Heart left ventricle (tissue), 16 donors: ENCODE data around the gene TEX2. TPM values are rescaled to one million over a fixed set of nuclear protein-coding genes. Genes with fewer than 3 reads are reported as not detected.

Experiments used
- ATAC-seq, 4 donors: fragments of 200-7000 bp; cut with Tn5 transposase; one replicate each; pipeline ENCODE4 v1.9.1; 2020 to 2022; ENCODE audit warnings: moderate library complexity in 4 of 4, mild to moderate bottlenecking in 3 of 4, moderate number of reproducible peaks in 1 of 4
- DNase-seq, 5 donors: peaks; one replicate each; pipeline ENCODE4 v3.0.0-alpha.2; 2020
- H3K27ac ChIP-seq, 12 donors: fragments of 200-600 bp; sonication (generic) in 4 of 12; one replicate each; pipeline versions ENCODE4 v1.5.0 to v1.8.0; 2016 to 2022; ENCODE audit warnings: mild to moderate bottlenecking in 2 of 12
- H3K27me3 ChIP-seq, 9 donors: fragments of 200-600 bp; sonication (generic) in 2 of 9; one replicate each; pipeline versions ENCODE4 v1.5.1 to v1.8.0; 2016 to 2022; ENCODE audit warnings: mild to moderate bottlenecking in 3 of 9
- H3K36me3 ChIP-seq, 9 donors: fragments of 200-600 bp; sonication (generic) in 2 of 9; one replicate each; pipeline versions ENCODE4 v1.5.0 to v1.8.0; 2018 to 2022; ENCODE audit warnings: mild to moderate bottlenecking in 2 of 9
- H3K4me1 ChIP-seq, 12 donors: fragments of 200-600 bp; sonication (generic) in 4 of 12; one replicate each; pipeline versions ENCODE4 v1.5.0 to v1.8.0; 2016 to 2022; ENCODE audit warnings: mild to moderate bottlenecking in 3 of 12
- H3K4me3 ChIP-seq, 12 donors: fragments of 200-600 bp; sonication (generic) in 4 of 12; one replicate each; pipeline versions ENCODE4 v1.5.0 to v1.8.0; 2017 to 2022; ENCODE audit warnings: mild to moderate bottlenecking in 9 of 12, moderate library complexity in 4 of 12
- H3K9me3 ChIP-seq, 12 donors: fragments of 200-600 bp; sonication (generic) in 4 of 12; one replicate each; pipeline versions ENCODE4 v1.5.0 to v1.8.0; 2016 to 2022; ENCODE audit warnings: mild to moderate bottlenecking in 1 of 12
- POLR2A ChIP-seq, 2 donors: fragments of 450-650 bp; IDR thresholded peaks; one replicate each; pipeline ENCODE4 v1.6.1; 2017; ENCODE audit warnings: antibody characterized with exemption in 2 of 2, mild to moderate bottlenecking in 2 of 2, moderate library complexity in 2 of 2
- WGBS, 4 donors: extraction: QIAGEN DNeasy Blood & Tissue Kit in 2 of 4; methylation state at CpG; one replicate each; pipeline versions ENCODE4 v1.1.5 to v1.1.7; 2013 to 2018; 5-methylcytosine and 5-hydroxymethylcytosine counted together
- intact Hi-C, 10 donors: fragments of 100-400 bp; cut with DNase I; formaldehyde crosslinking; loops; one replicate each; pipeline versions ENCODE4 v1.11.1 to v1.14.2; 2022
- polyA plus RNA-seq, 2 donors: library from polyadenylated mRNA; stranded (reverse); fragments of 200-250 nt; gene quantifications; one replicate each; pipeline ENCODE4 v1.2.3, GENCODE V29; 2013
- total RNA-seq, 9 donors: library from RNA; depleted of rRNA in 2 of 9; stranded (reverse); fragments of >200 nt in 2 of 9; fragmentation: NEBNext Ultra II Directional in 3 of 9; extraction: Animal tissue kit (Norgen Biotek cat#: 25700) in 3 of 9; gene quantifications; one replicate each; pipeline versions ENCODE4 v1.1.0 to v1.2.4, GENCODE V29; 2016 to 2023
- TF ChIP-seq, protein P1 (sequence below), 12 donors: fragments of 200-600 bp; sonication (generic) in 4 of 12; IDR thresholded peaks; one replicate each; pipeline versions ENCODE4 v1.5.0 to v1.8.0; 2018 to 2022; ENCODE audit warnings: antibody characterized with exemption in 12 of 12, mild to moderate bottlenecking in 5 of 12
- donor health status: ischemic (EF 13 %, LVEDD 7.1; RV severe dilation, severe dysfunction).
- donor health status: healthy with polysubstance abuse.
- donor health status: DM: no; HTN: yes; CAD: no.
- donor health status: DM: no; HTN: no; CAD: no.
- donor health status: ischemic (EF 25% LVEDD 6.9; RV normal size, moderate dysfunction).
- donor health status: ischemic (EF 25% LVEDD 5.7; RV mildly dilated, moderate dysfunction).
- donor health status: healthy.
- donor health status: DM: yes; HTN: yes; CAD: no.
- donor health status: ischemic (EF 35%, LVEDD 5.7; RV mildly dilated, moderate dysfunction).
- donor health status: nonischemic (EF 11% LVEDD 7.7; RV severe dilation, severe dysfunction).
- donor health status: DM: yes; HTN: yes; CAD: no.
- donor health status: PGD.
- donor health status: ischemic (EF 29% LVEDD 5.4; RV normal size, mild dysfunction).
- donor health status: nonischemic (EF 23%, LVEDD 6.1; RV moderate dilation, normal function).

The TEX2 gene
- total and polyA plus RNA-seq, 11 donors: 16.8 to 55.8 (median 50.5) TPM

DNA sequence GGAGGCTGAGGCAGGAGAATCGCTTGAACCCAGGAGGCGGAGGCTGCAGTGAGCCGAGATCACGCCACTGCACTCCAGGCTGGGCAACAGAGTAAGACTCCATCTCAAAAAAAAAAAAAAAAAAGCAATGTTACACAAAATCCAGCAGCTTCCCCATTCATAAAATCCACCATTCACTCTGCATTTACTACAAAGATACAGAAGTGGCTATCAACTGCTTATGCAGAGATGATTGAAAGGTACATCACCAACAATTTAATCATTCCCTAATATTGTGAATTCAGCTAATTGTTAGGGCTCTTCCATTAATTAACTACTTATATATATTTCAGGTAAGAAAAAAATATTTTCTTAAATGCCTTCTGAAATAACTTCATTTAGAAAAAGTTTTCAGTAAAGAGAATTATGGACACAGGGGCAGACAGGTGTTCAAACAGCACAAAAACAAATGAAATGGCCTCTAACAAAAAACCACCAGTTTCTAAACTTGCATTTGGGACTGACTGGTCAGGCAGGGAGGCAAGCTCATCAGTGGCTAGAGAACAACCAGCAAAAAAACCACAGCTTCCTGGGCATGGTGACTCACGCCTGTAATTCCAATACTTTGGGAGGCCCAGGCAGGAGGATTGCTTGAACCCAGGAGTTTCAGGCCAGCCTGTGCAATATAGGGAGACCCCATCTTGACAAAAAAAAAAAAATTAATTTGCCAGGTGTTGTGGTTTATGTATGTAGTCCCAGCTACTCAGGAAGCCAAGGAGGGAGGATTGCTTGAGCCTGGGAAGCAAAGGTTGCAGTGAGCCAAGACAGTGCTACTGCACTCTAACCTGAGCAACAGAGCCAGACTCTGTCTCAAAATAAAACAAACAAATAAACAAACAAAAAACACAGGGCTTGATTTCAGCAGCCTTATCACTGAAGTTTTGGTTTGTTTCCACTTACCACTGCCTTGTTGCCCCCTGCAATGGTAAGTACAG is 159.4 kb downstream of the TEX2 start:
- TF ChIP-seq, protein P1, sequence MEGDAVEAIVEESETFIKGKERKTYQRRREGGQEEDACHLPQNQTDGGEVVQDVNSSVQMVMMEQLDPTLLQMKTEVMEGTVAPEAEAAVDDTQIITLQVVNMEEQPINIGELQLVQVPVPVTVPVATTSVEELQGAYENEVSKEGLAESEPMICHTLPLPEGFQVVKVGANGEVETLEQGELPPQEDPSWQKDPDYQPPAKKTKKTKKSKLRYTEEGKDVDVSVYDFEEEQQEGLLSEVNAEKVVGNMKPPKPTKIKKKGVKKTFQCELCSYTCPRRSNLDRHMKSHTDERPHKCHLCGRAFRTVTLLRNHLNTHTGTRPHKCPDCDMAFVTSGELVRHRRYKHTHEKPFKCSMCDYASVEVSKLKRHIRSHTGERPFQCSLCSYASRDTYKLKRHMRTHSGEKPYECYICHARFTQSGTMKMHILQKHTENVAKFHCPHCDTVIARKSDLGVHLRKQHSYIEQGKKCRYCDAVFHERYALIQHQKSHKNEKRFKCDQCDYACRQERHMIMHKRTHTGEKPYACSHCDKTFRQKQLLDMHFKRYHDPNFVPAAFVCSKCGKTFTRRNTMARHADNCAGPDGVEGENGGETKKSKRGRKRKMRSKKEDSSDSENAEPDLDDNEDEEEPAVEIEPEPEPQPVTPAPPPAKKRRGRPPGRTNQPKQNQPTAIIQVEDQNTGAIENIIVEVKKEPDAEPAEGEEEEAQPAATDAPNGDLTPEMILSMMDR (IDR thresholded peaks at IDR 0.05): no peak
- no peak for TF ChIP-seq POLR2A (IDR thresholded peaks at IDR 0.05)
- Histone ChIP-seq H3K4me1 (peaks cover 0 to 22% (median 2%) of the 10 kb centered on the region in 12 donors), H3K27me3 (no peaks in the 10 kb centered on the region), H3K27ac (no peak overlapping the region), H3K9me3 (no peaks in the 10 kb centered on the region), H3K4me3 (no peak overlapping the region), H3K36me3 (peaks cover 0 to 7% (median 0%) of the 10 kb centered on the region in 9 donors)
- WGBS, 4 donors: 89 to 96% (median 95%) methylated on average over 5 of the region's 5 CpGs
- ATAC-seq: no peak
- intact Hi-C loops: no loop called here
- DNase-seq: no peak

DNA sequence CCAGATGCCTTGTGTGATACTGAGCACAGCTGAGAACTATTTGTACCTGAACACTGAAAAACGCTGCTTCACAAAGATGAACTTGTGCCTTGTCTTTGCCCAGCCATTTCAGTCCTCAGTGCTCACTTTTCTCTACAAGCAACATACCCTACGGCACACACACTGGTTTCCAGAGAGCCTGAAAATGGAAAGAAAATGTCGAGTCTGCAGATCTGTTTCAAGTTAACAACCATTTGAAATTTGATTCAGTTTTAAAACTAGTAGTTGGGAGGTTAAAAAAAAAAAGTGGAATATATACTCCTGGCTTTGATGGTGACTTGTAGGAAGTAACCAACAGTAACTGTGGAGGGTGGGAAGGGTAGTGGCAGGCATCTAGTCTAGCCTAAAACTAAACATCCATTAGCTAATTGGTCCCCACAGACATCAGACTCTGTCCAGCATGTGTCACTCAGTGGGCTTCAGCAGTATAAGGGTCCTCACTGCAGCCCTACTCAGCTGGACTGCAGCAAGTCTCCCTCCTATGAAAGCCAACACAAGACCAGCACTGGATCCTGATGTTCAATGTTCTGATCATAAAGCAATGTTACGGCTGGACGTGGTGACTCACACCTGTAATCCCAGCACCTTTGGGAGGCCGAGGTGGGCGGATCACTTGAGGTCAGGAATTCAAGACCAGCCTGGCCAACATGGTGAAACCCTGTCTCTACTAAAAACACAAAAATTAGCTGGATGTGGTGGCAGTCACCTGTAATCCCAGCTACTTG is 160.3 kb downstream of the TEX2 start:
- ATAC-seq: no peak
- WGBS, 4 donors: 92 to 98% (median 96%) methylated on average over 7 of the region's 7 CpGs

DNA sequence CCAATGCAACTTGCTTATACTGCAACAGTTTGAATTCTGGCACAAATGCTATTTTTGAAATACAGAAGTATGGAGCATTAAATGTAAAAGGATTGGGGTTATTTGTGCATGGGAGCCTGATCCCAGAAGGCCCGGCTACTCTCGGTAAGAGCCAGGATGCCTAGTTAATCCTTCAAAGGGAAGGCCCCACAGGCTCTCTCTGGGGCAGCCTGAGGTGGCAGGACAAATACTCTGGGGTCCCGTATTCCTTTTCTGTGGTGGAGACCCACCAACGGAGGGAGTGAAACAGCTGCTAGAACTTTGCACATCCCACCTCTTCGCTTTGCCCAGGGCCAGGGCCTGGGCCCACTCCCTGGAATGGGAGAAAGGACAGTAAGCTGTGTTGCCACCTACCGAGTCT is 163.5 kb downstream of the TEX2 start:
- WGBS, 4 donors: 89 to 98% (median 95%) methylated on average over 6 of the region's 6 CpGs
- no peaks in the 10 kb centered on the region for H3K9me3 ChIP-seq
- no peaks in the 10 kb centered on the region for H3K27me3 ChIP-seq
- peaks cover 0 to 26% (median 3%) of the 10 kb centered on the region in 12 donors for H3K4me1 ChIP-seq
- H3K4me3 ChIP-seq: no peak overlapping the region
- peaks cover 0 to 27% (median 10%) of the 10 kb centered on the region in 9 donors for H3K36me3 ChIP-seq
- intact Hi-C loops: no loop called here
- TF ChIP-seq, protein P1 (IDR thresholded peaks at IDR 0.05): no peak
- no peak for TF ChIP-seq POLR2A (IDR thresholded peaks at IDR 0.05)
- no peak overlapping the region for H3K27ac ChIP-seq
- ATAC-seq (no peak), DNase-seq (no peak)

More for the DNA sequence above, 160.3 kb downstream of the TEX2 start:
- TF ChIP-seq POLR2A (IDR thresholded peaks at IDR 0.05): no peak
- intact Hi-C loops: no loop called here
- DNase-seq: no peak
- Histone ChIP-seq H3K27ac (no peak overlapping the region), H3K4me3 (no peak overlapping the region), H3K27me3 (no peaks in the 10 kb centered on the region), H3K36me3 (peaks cover 0 to 9% (median 1%) of the 10 kb centered on the region in 9 donors), H3K9me3 (no peaks in the 10 kb centered on the region), H3K4me1 (peaks cover 0 to 22% (median 2%) of the 10 kb centered on the region in 12 donors)

Other genes starting within 250 kb of the TEX2 start
- gene ICAM2, start 242.6 kb downstream of the TEX2 start, total RNA-seq: 100 to 1,000 TPM in 2 of 9 donors, 10 to 100 TPM in 7; 24.4 to 262 (median 33.0) TPM
- 10 to 100 TPM; 61.0 to 64.1 TPM for gene ICAM2, start 242.6 kb downstream of the TEX2 start, polyA plus RNA-seq
- gene ERN1, start 133.1 kb downstream of the TEX2 start, total RNA-seq: 10 to 100 TPM in 4 of 9 donors, 1 to 10 TPM in 5; 5.1 to 18.7 (median 9.1) TPM
- gene ERN1, start 133.1 kb downstream of the TEX2 start, polyA plus RNA-seq: 1 to 10 TPM; 1.5 to 4.7 TPM
- 100 to 1,000 TPM in 6 of 9 donors, 10 to 100 TPM in 3; 66.2 to 259 (median 117) TPM for gene PECAM1, start 127.6 kb upstream of the TEX2 start, total RNA-seq
- 10 to 100 TPM; 26.1 to 74.2 TPM for gene PECAM1, start 127.6 kb upstream of the TEX2 start, polyA plus RNA-seq
- gene MILR1, start 185.9 kb upstream of the TEX2 start, total RNA-seq: 10 to 100 TPM in 1 of 9 donors, 1 to 10 TPM in 7, under 1 TPM in 1; 0.95 to 23.0 (median 2.4) TPM
- 1 to 10 TPM; 1.6 to 1.7 TPM for gene MILR1, start 185.9 kb upstream of the TEX2 start, polyA plus RNA-seq
- 1 to 10 TPM; 1.4 to 8.7 (median 5.7) TPM for gene POLG2, start 233.8 kb upstream of the TEX2 start, total RNA-seq
- gene POLG2, start 233.8 kb upstream of the TEX2 start, polyA plus RNA-seq: 1 to 10 TPM; 5.4 to 5.9 TPM
- 100 to 1,000 TPM; 183 to 521 (median 332) TPM for gene DDX5, start 243.0 kb upstream of the TEX2 start, total RNA-seq
- gene DDX5, start 243.0 kb upstream of the TEX2 start, polyA plus RNA-seq: 100 to 1,000 TPM; 254 to 382 TPM
- 10 to 100 TPM in 7 of 9 donors, 1 to 10 TPM in 2; 9.4 to 25.1 (median 13.1) TPM for gene CEP95, start 243.7 kb upstream of the TEX2 start, total RNA-seq
- 10 to 100 TPM; 10.6 to 15.4 TPM for gene CEP95, start 243.7 kb upstream of the TEX2 start, polyA plus RNA-seq